Neural cell (in vitro differentiated cells): ENCODE measurements around the gene HECW1. TPM values are rescaled to one million over a fixed set of nuclear protein-coding genes. Genes with fewer than 3 reads are reported as not detected.
A peak's percentile ranks its signal among the peaks of the same experiment; 100 is the strongest.

Experiments
- H2AFZ ChIP-seq: fragments of 200-600, 300-800 bp; sonication (generic), shearing (Covaris generic); 2 replicates; pipeline ENCODE4 v1.6.0; 2014; ENCODE audit warnings: low read depth, mild to moderate bottlenecking, antibody characterized with exemption, low read length, moderate library complexity
- H3F3A ChIP-seq: fragments of 200-600 bp; shearing (Covaris generic); 2 replicates; pipeline ENCODE4 v1.6.1; 2016; ENCODE audit warnings: mild to moderate bottlenecking, moderate library complexity, mixed read lengths, antibody characterized with exemption, low read length; ENCODE audit not compliant: insufficient read depth, poor library complexity, severe bottlenecking
- H3K27ac ChIP-seq: fragments of 200-600, 300-800 bp; sonication (generic), shearing (Covaris generic); 2 replicates; pipeline ENCODE4 v1.5.1; 2014; ENCODE audit warnings: mild to moderate bottlenecking, low read length, moderate library complexity
- H3K27me3 ChIP-seq: fragments of 300-800, 200-600 bp; sonication (generic), shearing (Covaris generic); 2 replicates; pipeline ENCODE4 v1.6.0; 2014; ENCODE audit warnings: mild to moderate bottlenecking, low read depth, low read length, moderate library complexity; ENCODE audit not compliant: insufficient read depth
- H3K36me3 ChIP-seq: fragments of 300-800, 200-600 bp; sonication (generic), shearing (Covaris generic); 2 replicates; pipeline ENCODE4 v1.5.1; 2014; ENCODE audit warnings: mild to moderate bottlenecking, antibody characterized with exemption, low read length, moderate library complexity; ENCODE audit not compliant: insufficient read depth
- H3K4me2 ChIP-seq: fragments of 300-800, 200-600 bp; sonication (generic), shearing (Covaris generic); 2 replicates; pipeline ENCODE4 v1.6.0; 2014; ENCODE audit warnings: mild to moderate bottlenecking, low read length
- H3K4me3 ChIP-seq: fragments of 300-800, 200-600 bp; sonication (generic), shearing (Covaris generic); 2 replicates; pipeline ENCODE4 v1.5.1; 2014; ENCODE audit warnings: mild to moderate bottlenecking, low read length, moderate library complexity
- H3K79me2 ChIP-seq: fragments of 200-600 bp; shearing (Covaris generic); replicated peaks from 2 replicates; pipeline ENCODE4 v1.6.0; 2014; ENCODE audit warnings: mild to moderate bottlenecking, low read length, moderate library complexity; ENCODE audit not compliant: insufficient read depth
- H3K9ac ChIP-seq: fragments of 300-800, 200-600 bp; sonication (generic), shearing (Covaris generic); 2 replicates; pipeline ENCODE4 v1.6.1; 2016; ENCODE audit warnings: mild to moderate bottlenecking, low read length, mixed read lengths
- H3K9me2 ChIP-seq: fragments of 200-600 bp; shearing (Covaris generic); 2 replicates; pipeline ENCODE4 v1.6.1; 2016; ENCODE audit warnings: mild to moderate bottlenecking, low read length, mixed read lengths; ENCODE audit not compliant: insufficient read depth
- H3K9me3 ChIP-seq: fragments of 200-600, 300-800 bp; sonication (generic), shearing (Covaris generic); 2 replicates; pipeline ENCODE4 v1.6.1; 2016; ENCODE audit warnings: mild to moderate bottlenecking, mixed run types, low read length, moderate library complexity, mixed read lengths
- H4K20me1 ChIP-seq: fragments of 200-600 bp; shearing (Covaris generic); 2 replicates; pipeline ENCODE4 v1.6.1; 2016; ENCODE audit warnings: mild to moderate bottlenecking, mixed run types; ENCODE audit not compliant: insufficient read depth
- CTCF ChIP-seq: fragments of 450-650 bp; IDR thresholded peaks from 2 replicates; pipeline ENCODE4 v1.5.1; 2014; ENCODE audit warnings: antibody characterized with exemption, mild to moderate bottlenecking, moderate library complexity; ENCODE audit not compliant: poor library complexity, severe bottlenecking
- EP300 ChIP-seq: fragments of 450-650 bp; conservative IDR thresholded peaks from 2 replicates; pipeline ENCODE4 v1.6.1; 2014; ENCODE audit warnings: antibody characterized with exemption, mild to moderate bottlenecking, moderate library complexity; ENCODE audit not compliant: poor library complexity, severe bottlenecking
- EZH2 ChIP-seq: fragments of 200-600, 300-800 bp; shearing (Covaris generic), sonication (generic); IDR thresholded peaks from 2 replicates; pipeline ENCODE4 v1.6.1; 2014; ENCODE audit warnings: antibody characterized with exemption, low read length, borderline replicate concordance, mild to moderate bottlenecking; ENCODE audit not compliant: insufficient read depth, poor library complexity, severe bottlenecking
- MXI1 ChIP-seq: fragments of 450-650 bp; conservative IDR thresholded peaks from 2 replicates; pipeline ENCODE4 v1.6.1; 2014; ENCODE audit warnings: antibody characterized with exemption, mild to moderate bottlenecking; ENCODE audit not compliant: poor library complexity, severe bottlenecking
- POLR2AphosphoS5 ChIP-seq: IDR thresholded peaks from 2 replicates; pipeline ENCODE4 v1.6.1; 2012
- RAD21 ChIP-seq: fragments of 450-650 bp; conservative IDR thresholded peaks from 2 replicates; pipeline ENCODE4 v1.6.1; 2014; ENCODE audit warnings: antibody characterized with exemption, mild to moderate bottlenecking, moderate library complexity
- REST ChIP-seq: IDR thresholded peaks from 2 replicates; pipeline ENCODE4 v1.6.1; 2012; ENCODE audit warnings: borderline replicate concordance
- SMC3 ChIP-seq: fragments of 450-650 bp; conservative IDR thresholded peaks from 2 replicates; pipeline ENCODE4 v1.6.1; 2014; ENCODE audit warnings: antibody characterized with exemption, mild to moderate bottlenecking, moderate library complexity; ENCODE audit not compliant: poor library complexity
- TAF1 ChIP-seq: IDR thresholded peaks from 2 replicates; pipeline ENCODE4 v1.6.1; 2012; ENCODE audit warnings: low read depth
- polyA plus RNA-seq: library from polyadenylated mRNA; depleted of rRNA; stranded (reverse); fragments of >200 nt; gene quantifications from 2 replicates; pipeline ENCODE4 v1.2.3, GENCODE V29; 2014

Gene HECW1
- polyA plus RNA-seq, 1 donor from 2014 or later, result 13.8 TPM

GRCh38 chr7:43362652-43363034 lies 250.2 kb downstream of the HECW1 start:
- Histone ChIP-seq H3K9me2 (no peaks in the 10 kb centered on the region), H3K27me3 (no peaks in the 10 kb centered on the region), H3K36me3 (no peaks in the 10 kb centered on the region), H2AFZ (no peak overlapping the region), H3K27ac (no peak overlapping the region), H3F3A (no peaks in the 10 kb centered on the region), H3K9ac (no peak overlapping the region), H3K79me2 (no peaks in the 10 kb centered on the region), H3K4me2 (no peak overlapping the region), H3K9me3 (no peaks in the 10 kb centered on the region), H3K4me3 (no peak overlapping the region), H4K20me1 (no peaks in the 10 kb centered on the region)
- no peak for TF ChIP-seq POLR2AphosphoS5
- no peak for TF ChIP-seq TAF1
- no peak for TF ChIP-seq RAD21
- no peak for TF ChIP-seq SMC3
- TF ChIP-seq CTCF, result no peak
- TF ChIP-seq EZH2, result no peak
- TF ChIP-seq EP300, result no peak
- no peak for TF ChIP-seq REST
- TF ChIP-seq MXI1, result no peak

GRCh38 chr7:43363035-43363791 lies 250.8 kb downstream of the HECW1 start:
- H3K79me2 ChIP-seq, result no peaks in the 10 kb centered on the region
- no peaks in the 10 kb centered on the region for H4K20me1 ChIP-seq
- no peaks in the 10 kb centered on the region for H3K36me3 ChIP-seq
- H3K27ac ChIP-seq, result no peak overlapping the region
- H3K27me3 ChIP-seq, result no peaks in the 10 kb centered on the region
- no peak overlapping the region for H2AFZ ChIP-seq
- H3K9me3 ChIP-seq, result no peaks in the 10 kb centered on the region
- H3K9me2 ChIP-seq, result no peaks in the 10 kb centered on the region
- H3K4me2 ChIP-seq, result no peak overlapping the region
- H3F3A ChIP-seq, result no peaks in the 10 kb centered on the region
- H3K4me3 ChIP-seq, result no peak overlapping the region
- no peak overlapping the region for H3K9ac ChIP-seq
- no peak for TF ChIP-seq SMC3
- no peak for TF ChIP-seq RAD21
- TF ChIP-seq EP300, result peak; percentile 81
- no peak for TF ChIP-seq CTCF
- TF ChIP-seq MXI1, result no peak
- TF ChIP-seq POLR2AphosphoS5, result peak; percentile 65
- TF ChIP-seq TAF1, result no peak
